GM12864 (cell line): ENCODE results near the gene TSPAN12.
A peak's percentile ranks its signal among the peaks of the same experiment; 100 is the strongest.
"Not testable (repeated sequence)": the region's sequence is repeated elsewhere in the genome, so short reads cannot be mapped to it uniquely, and the experiment has no call there.

ENCODE experiments used
- DNase-seq: peaks from one replicate; pipeline ENCODE4 v3.0.0-alpha.2; 2011; ENCODE audit warnings: low read depth
- H3K4me3 ChIP-seq: 2 replicates; pipeline ENCODE4 v1.5.1; 2011; ENCODE audit warnings: mild to moderate bottlenecking, low read depth, low read length, control low read depth
- CTCF ChIP-seq: IDR thresholded peaks from 2 replicates; pipeline ENCODE4 v1.5.1; 2011; ENCODE audit warnings: low read depth, mild to moderate bottlenecking, moderate library complexity, low read length, control low read depth, inconsistent platforms; ENCODE audit errors: missing control alignments

The TSPAN12 gene

GRCh38 chr7:120857588-120858573 is at the start of gene TSPAN12:
TSPAN12 (minus strand) TSS chr7:120858144; CDS start chr7:120856763, 1,381 bp downstream.
- DNase-seq: no peak
- peak; percentile 72 for TF ChIP-seq CTCF
- H3K4me3 ChIP-seq: peak within 1 kb of the TSS; percentile 94

- no peak overlapping the region for H3K4me3 ChIP-seq
- DNase-seq: no peak
- TF ChIP-seq CTCF: no peak
These were observed 41.0 kb upstream of the TSPAN12 start for GRCh38 chr7:120898715-120899499.

- not testable (repeated sequence) for H3K4me3 ChIP-seq, DNase-seq
These were observed 37.3 kb upstream of the TSPAN12 start for GRCh38 chr7:120895253-120895652.

- not testable (repeated sequence) for H3K4me3 ChIP-seq, DNase-seq
These were observed 27.7 kb upstream of the TSPAN12 start for GRCh38 chr7:120885602-120886001.

GRCh38 chr7:120877701-120878100 is 19.8 kb upstream of the TSPAN12 start:
- no peak for DNase-seq
- H3K4me3 ChIP-seq: no peak overlapping the region
- no peak for TF ChIP-seq CTCF

- no peak for DNase-seq
- no peak overlapping the region for H3K4me3 ChIP-seq
- no peak for TF ChIP-seq CTCF
These were observed 19.0 kb upstream of the TSPAN12 start for GRCh38 chr7:120876922-120877321.

GRCh38 chr7:120874722-120875121 is 16.8 kb upstream of the TSPAN12 start:
- no peak for DNase-seq
- no peak for TF ChIP-seq CTCF
- no peak overlapping the region for H3K4me3 ChIP-seq
